Mesendoderm (in vitro differentiated cells): Measurements from ENCODE around the gene EYA2.
"Not testable (repeated sequence)": the region's sequence is repeated elsewhere in the genome, so short reads cannot be mapped to it uniquely, and the experiment has no call there.

ENCODE experiments used
- DNase-seq: peaks from one replicate; pipeline ENCODE4 v3.0.0; 2013
- H2AK5ac ChIP-seq: 2 replicates; pipeline ENCODE4 v1.6.1; 2013; ENCODE audit warnings: low read length, inconsistent platforms
- H2BK120ac ChIP-seq: 2 replicates; pipeline ENCODE4 v1.6.1; 2013; ENCODE audit warnings: low read depth, mild to moderate bottlenecking, low read length, moderate library complexity, mixed read lengths
- H2BK15ac ChIP-seq: replicated peaks from 2 replicates; pipeline ENCODE4 v1.6.1; 2013; ENCODE audit warnings: low read depth, mild to moderate bottlenecking, moderate library complexity
- H2BK5ac ChIP-seq: 2 replicates; pipeline ENCODE4 v1.6.1; 2013; ENCODE audit warnings: low read length, inconsistent platforms
- H3K18ac ChIP-seq: 2 replicates; pipeline ENCODE4 v1.6.1; 2013; ENCODE audit warnings: mild to moderate bottlenecking, low read length, mixed read lengths
- H3K23ac ChIP-seq: one replicate; pipeline ENCODE4 v1.6.1; 2013; ENCODE audit warnings: low read length
- H3K27ac ChIP-seq: 2 replicates; pipeline ENCODE4 v1.5.1; 2013; ENCODE audit warnings: low read depth, mild to moderate bottlenecking, inconsistent platforms, low read length, moderate library complexity
- H3K27me3 ChIP-seq: 2 replicates; pipeline ENCODE4 v1.6.1; 2013; ENCODE audit warnings: low read length, control low read depth, mild to moderate bottlenecking, inconsistent platforms; ENCODE audit not compliant: insufficient read depth, poor library complexity
- H3K36me3 ChIP-seq: 2 replicates; pipeline ENCODE4 v1.6.1; 2013; ENCODE audit warnings: low read length, inconsistent platforms; ENCODE audit not compliant: control insufficient read depth, insufficient read depth
- H3K4ac ChIP-seq: one replicate; pipeline ENCODE4 v1.6.1; 2013; ENCODE audit warnings: low read depth, mild to moderate bottlenecking, low read length, moderate library complexity
- H3K4me1 ChIP-seq: 2 replicates; pipeline ENCODE4 v1.6.1; 2013; ENCODE audit warnings: low read depth, low read length, inconsistent platforms; ENCODE audit not compliant: control insufficient read depth
- H3K4me2 ChIP-seq: 2 replicates; pipeline ENCODE4 v1.6.1; 2013; ENCODE audit warnings: low read length
- H3K4me3 ChIP-seq: 2 replicates; pipeline ENCODE4 v1.5.1; 2013; ENCODE audit warnings: mild to moderate bottlenecking, low read length
- H3K56ac ChIP-seq: one replicate; pipeline ENCODE4 v1.6.1; 2013; ENCODE audit warnings: low read length
- H3K79me1 ChIP-seq: 2 replicates; pipeline ENCODE4 v1.6.1; 2013; ENCODE audit warnings: low read length, inconsistent platforms
- H3K79me2 ChIP-seq: 2 replicates; pipeline ENCODE4 v1.6.1; 2013; ENCODE audit warnings: mild to moderate bottlenecking, low read length; ENCODE audit not compliant: control insufficient read depth, insufficient read depth
- H3K9ac ChIP-seq: 2 replicates; pipeline ENCODE4 v1.6.1; 2013; ENCODE audit warnings: low read length, inconsistent platforms
- H4K5ac ChIP-seq: one replicate; pipeline ENCODE4 v1.6.1; 2013; ENCODE audit warnings: low read length
- H4K8ac ChIP-seq: one replicate; pipeline ENCODE4 v1.6.1; 2013; ENCODE audit warnings: low read depth, mild to moderate bottlenecking, control low read depth, low read length, moderate library complexity
- WGBS: extraction: QIAGEN DNeasy Blood & Tissue Kit; methylation state at CpG from one replicate; pipeline ENCODE4 v1.1.7; 2013; ENCODE audit warnings: low lambda C conversion rate, missing lambda C conversion rate; ENCODE audit not compliant: insufficient coverage; ENCODE audit errors: extremely low coverage; 5-methylcytosine and 5-hydroxymethylcytosine counted together

EYA2 gene

GRCh38 chr20:47174456-47175243, 280.0 kb downstream of the EYA2 start:
- Histone ChIP-seq H3K79me1 (no peaks in the 10 kb centered on the region), H3K18ac (no peak overlapping the region), H3K27me3 (no peaks in the 10 kb centered on the region), H2AK5ac (no peak overlapping the region), H2BK15ac (no peak overlapping the region), H3K79me2 (no peaks in the 10 kb centered on the region), H3K23ac (no peak overlapping the region), H3K4me2 (no peak overlapping the region), H4K8ac (no peak overlapping the region), H3K56ac (no peak overlapping the region), H3K36me3 (no peaks in the 10 kb centered on the region), H3K4me1 (no peaks in the 10 kb centered on the region), H3K4me3 (no peak overlapping the region), H3K27ac (no peak overlapping the region), H3K4ac (no peak overlapping the region), H2BK120ac (no peak overlapping the region), H2BK5ac (no peak overlapping the region), H4K5ac (no peak overlapping the region), H3K9ac (no peak overlapping the region)
- WGBS = no CpG with 5 or more reads among the region's 21 CpGs
- DNase-seq = no peak

- Histone ChIP-seq H2BK15ac (no peak overlapping the region), H3K4me3 (no peak overlapping the region), H2AK5ac (no peak overlapping the region), H3K4ac (no peak overlapping the region), H3K56ac (no peak overlapping the region), H3K18ac (no peak overlapping the region), H3K4me2 (no peak overlapping the region), H3K36me3 (no peaks in the 10 kb centered on the region), H4K8ac (no peak overlapping the region), H3K27me3 (no peaks in the 10 kb centered on the region), H3K27ac (no peak overlapping the region), H3K4me1 (no peaks in the 10 kb centered on the region), H3K9ac (no peak overlapping the region), H3K79me2 (no peaks in the 10 kb centered on the region), H3K79me1 (no peaks in the 10 kb centered on the region), H2BK120ac (no peak overlapping the region), H2BK5ac (no peak overlapping the region), H3K23ac (no peak overlapping the region), H4K5ac (no peak overlapping the region)
- DNase-seq = no peak
- WGBS = no CpG with 5 or more reads among the region's 6 CpGs
Observed at GRCh38 chr20:47175493-47175892, 280.9 kb downstream of the EYA2 start.

- not testable (repeated sequence) for H3K9ac ChIP-seq, H2BK120ac ChIP-seq, H3K4ac ChIP-seq, H3K4me2 ChIP-seq, H3K23ac ChIP-seq, H3K79me1 ChIP-seq, H2BK15ac ChIP-seq, H3K18ac ChIP-seq, H3K27ac ChIP-seq, H3K4me3 ChIP-seq, H3K27me3 ChIP-seq, H3K79me2 ChIP-seq, H2BK5ac ChIP-seq, H3K4me1 ChIP-seq, H3K56ac ChIP-seq, H4K5ac ChIP-seq, DNase-seq, H4K8ac ChIP-seq, H2AK5ac ChIP-seq, H3K36me3 ChIP-seq
- no CpG with 5 or more reads among the region's 5 CpGs for WGBS
Observed at GRCh38 chr20:47176217-47176616, 281.6 kb downstream of the EYA2 start.

- H3K9ac ChIP-seq = no peak overlapping the region
- no peak overlapping the region for H3K23ac ChIP-seq
- no peaks in the 10 kb centered on the region for H3K4me1 ChIP-seq
- H3K4ac ChIP-seq = no peak overlapping the region
- no peak overlapping the region for H4K5ac ChIP-seq
- H3K27ac ChIP-seq = no peak overlapping the region
- DNase-seq = no peak
- no peak overlapping the region for H2BK120ac ChIP-seq
- H3K79me2 ChIP-seq = no peaks in the 10 kb centered on the region
- no peak overlapping the region for H3K56ac ChIP-seq
- H2BK5ac ChIP-seq = no peak overlapping the region
- no peaks in the 10 kb centered on the region for H3K36me3 ChIP-seq
- H3K18ac ChIP-seq = no peak overlapping the region
- no CpG with 5 or more reads among the region's 3 CpGs for WGBS
- no peak overlapping the region for H4K8ac ChIP-seq
- no peak overlapping the region for H2BK15ac ChIP-seq
- no peaks in the 10 kb centered on the region for H3K79me1 ChIP-seq
- no peak overlapping the region for H3K4me2 ChIP-seq
- H3K4me3 ChIP-seq = no peak overlapping the region
- H2AK5ac ChIP-seq = no peak overlapping the region
- no peaks in the 10 kb centered on the region for H3K27me3 ChIP-seq
Observed at GRCh38 chr20:47178277-47178676, 283.6 kb downstream of the EYA2 start.

GRCh38 chr20:47178851-47179250, 284.2 kb downstream of the EYA2 start:
- no peaks in the 10 kb centered on the region for H3K27me3 ChIP-seq
- no peak overlapping the region for H2BK15ac ChIP-seq
- no peak overlapping the region for H3K23ac ChIP-seq
- H3K4ac ChIP-seq = no peak overlapping the region
- no peak overlapping the region for H3K9ac ChIP-seq
- no peak overlapping the region for H4K5ac ChIP-seq
- H3K36me3 ChIP-seq = no peaks in the 10 kb centered on the region
- H3K18ac ChIP-seq = no peak overlapping the region
- no peak overlapping the region for H3K4me3 ChIP-seq
- H3K79me1 ChIP-seq = no peaks in the 10 kb centered on the region
- DNase-seq = no peak
- no peak overlapping the region for H2AK5ac ChIP-seq
- H4K8ac ChIP-seq = no peak overlapping the region
- H3K79me2 ChIP-seq = no peaks in the 10 kb centered on the region
- no peak overlapping the region for H2BK120ac ChIP-seq
- H3K56ac ChIP-seq = no peak overlapping the region
- no peaks in the 10 kb centered on the region for H3K4me1 ChIP-seq
- no peak overlapping the region for H2BK5ac ChIP-seq
- H3K27ac ChIP-seq = no peak overlapping the region
- no CpG with 5 or more reads among the region's 1 CpG for WGBS
- no peak overlapping the region for H3K4me2 ChIP-seq

- Histone ChIP-seq H3K18ac (no peak overlapping the region), H2BK120ac (no peak overlapping the region), H4K5ac (no peak overlapping the region), H3K23ac (no peak overlapping the region), H3K27me3 (no peaks in the 10 kb centered on the region), H3K4ac (no peak overlapping the region), H3K4me1 (no peaks in the 10 kb centered on the region), H4K8ac (no peak overlapping the region), H2BK15ac (no peak overlapping the region), H3K36me3 (no peaks in the 10 kb centered on the region), H3K4me3 (no peak overlapping the region), H2BK5ac (no peak overlapping the region), H3K4me2 (no peak overlapping the region), H3K79me2 (no peaks in the 10 kb centered on the region), H3K27ac (no peak overlapping the region), H3K79me1 (no peaks in the 10 kb centered on the region), H3K9ac (no peak overlapping the region), H3K56ac (no peak overlapping the region), H2AK5ac (no peak overlapping the region)
- no peak for DNase-seq
Observed at GRCh38 chr20:47179267-47179666, 284.6 kb downstream of the EYA2 start.
